C4-2B (cell line): ENCODE measurements around the gene SETMAR.

Experiments used
- CTCF ChIP-seq: fragments of 450-650 bp; conservative IDR thresholded peaks from 2 replicates; pipeline ENCODE4 v1.5.1; 2017; ENCODE audit warnings: mild to moderate bottlenecking
- ZFX ChIP-seq: fragments of 450-650 bp; IDR thresholded peaks from 2 replicates; pipeline ENCODE4 v1.6.1; 2017

- TF ChIP-seq CTCF (no peak), ZFX (no peak)
These were observed 10.9 kb upstream of the SETMAR start for GRCh38 chr3:4292301-4292700.
